GF-D8 (cell line): ENCODE results near the gene FGFBP1.

ENCODE experiments used
- DNase-seq: peaks from one replicate; lab custom pipeline; 2025; lab: John Stamatoyannopoulos, UW

FGFBP1 gene

DNA sequence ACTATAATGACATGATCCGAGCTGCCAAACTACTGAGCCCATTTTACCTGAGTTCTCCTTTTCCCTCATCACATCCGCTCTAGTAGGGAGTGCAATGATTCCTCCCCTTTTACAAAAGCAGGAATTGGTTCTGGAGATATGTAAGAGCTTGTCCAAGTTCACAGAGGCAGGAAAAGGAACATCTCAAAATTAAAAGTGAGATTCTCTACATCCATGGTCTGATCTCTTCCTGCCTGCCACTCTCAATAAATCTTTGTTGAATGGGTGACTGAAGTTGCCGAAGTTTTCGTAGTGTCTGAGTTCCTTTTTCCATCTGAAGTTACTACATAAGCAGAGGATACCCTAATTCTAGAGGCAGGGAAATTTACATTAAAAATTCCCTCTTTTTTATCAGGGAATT is at the start of gene FGFBP1:
TSS of gene FGFBP1 (minus strand) at position 101 of the 400 bp plus-strand sequence. CDS start 2,108 bp downstream, outside the sequence.
- no peak for DNase-seq

DNA sequence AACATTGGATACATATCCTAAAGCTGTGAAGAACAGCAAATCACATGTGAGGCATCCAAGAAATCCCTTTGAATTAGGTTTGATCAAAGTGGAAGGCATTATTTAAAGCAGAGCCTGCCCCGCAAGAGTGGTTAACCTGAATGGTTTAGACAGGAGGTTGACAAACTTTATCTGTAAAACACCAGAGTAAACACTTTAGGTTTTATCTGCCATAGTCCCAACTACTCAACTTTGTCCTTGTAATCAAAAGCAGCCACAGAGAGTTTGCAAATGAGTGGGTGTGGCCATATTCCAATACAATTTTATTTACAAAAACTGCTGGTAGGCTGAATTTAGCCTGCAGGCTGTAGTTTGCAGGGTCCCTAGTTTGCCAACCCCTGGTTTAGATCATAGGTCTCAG is 49.7 kb upstream of the FGFBP1 start:
- DNase-seq, result no peak

DNA sequence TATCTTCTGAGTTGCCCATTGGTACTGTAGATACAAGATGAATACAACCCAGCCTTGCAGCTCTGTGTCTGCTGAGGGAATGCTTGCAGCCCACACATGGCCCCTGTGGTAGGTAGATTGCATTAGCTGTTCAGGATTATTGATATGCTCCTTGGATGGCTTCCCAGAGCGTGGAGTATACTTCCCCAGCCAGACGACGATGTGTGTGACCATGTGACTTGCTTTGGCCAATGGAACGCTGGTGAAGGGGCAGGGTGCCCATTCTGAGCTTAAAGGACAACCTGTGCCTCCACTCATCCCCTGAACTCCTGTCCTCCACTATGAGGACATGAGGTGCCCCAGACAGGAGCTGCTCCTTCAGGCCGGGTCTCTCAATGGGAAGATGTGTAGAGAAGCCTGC is 48.4 kb upstream of the FGFBP1 start:
- DNase-seq, result no peak

DNA sequence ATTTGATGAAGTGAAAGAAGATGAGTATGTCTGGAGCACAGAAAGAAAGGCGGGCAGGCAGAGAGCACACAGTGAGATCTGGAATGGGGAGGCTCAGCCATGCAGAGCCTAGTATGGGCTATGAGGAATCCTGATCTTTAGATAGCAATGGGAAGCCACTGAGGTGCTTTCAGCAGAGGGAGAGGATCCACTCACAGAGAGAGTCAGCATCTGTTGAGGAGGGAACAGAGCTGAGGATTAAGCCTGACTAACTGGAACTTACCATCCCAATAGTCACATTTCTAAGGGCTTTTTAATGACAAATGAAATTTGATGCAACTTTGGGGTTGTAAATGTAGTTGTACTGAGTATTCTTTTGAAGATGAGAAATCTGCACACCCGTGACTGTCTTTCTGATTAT is 45.1 kb upstream of the FGFBP1 start:
- DNase-seq, result no peak

DNA sequence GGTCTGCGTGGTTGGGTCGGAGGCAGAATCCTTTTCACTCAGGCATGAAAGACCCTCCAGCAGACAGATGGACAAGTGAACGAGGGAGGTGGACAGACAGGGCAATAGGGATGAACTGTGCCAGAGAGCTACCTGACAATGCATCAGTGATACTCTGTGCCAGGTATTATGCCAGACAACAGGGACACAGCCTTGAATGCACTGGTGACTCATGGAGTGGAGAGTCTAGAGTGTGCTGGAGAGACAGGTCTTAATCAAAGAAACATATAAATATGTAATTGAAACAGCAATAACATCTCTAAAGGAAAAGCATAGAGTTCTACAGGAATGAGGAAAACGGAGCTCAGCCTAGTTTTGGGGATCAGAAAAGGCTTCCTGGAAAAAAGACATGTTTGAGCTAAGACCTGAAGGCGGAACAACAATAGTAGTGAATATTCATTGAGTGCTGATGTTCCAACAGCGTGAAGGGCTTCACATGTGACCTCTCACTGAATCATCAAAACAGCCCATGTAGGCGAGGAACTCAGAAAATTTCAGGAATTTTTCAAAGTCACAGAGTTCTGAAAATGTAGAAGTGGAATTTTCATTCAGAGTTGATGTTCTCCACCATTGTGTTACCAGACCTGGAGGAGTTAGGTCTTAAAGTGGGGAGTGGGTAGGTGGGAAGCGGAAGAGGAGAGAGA is 44.4 kb upstream of the FGFBP1 start:
- DNase-seq, result no peak

DNA sequence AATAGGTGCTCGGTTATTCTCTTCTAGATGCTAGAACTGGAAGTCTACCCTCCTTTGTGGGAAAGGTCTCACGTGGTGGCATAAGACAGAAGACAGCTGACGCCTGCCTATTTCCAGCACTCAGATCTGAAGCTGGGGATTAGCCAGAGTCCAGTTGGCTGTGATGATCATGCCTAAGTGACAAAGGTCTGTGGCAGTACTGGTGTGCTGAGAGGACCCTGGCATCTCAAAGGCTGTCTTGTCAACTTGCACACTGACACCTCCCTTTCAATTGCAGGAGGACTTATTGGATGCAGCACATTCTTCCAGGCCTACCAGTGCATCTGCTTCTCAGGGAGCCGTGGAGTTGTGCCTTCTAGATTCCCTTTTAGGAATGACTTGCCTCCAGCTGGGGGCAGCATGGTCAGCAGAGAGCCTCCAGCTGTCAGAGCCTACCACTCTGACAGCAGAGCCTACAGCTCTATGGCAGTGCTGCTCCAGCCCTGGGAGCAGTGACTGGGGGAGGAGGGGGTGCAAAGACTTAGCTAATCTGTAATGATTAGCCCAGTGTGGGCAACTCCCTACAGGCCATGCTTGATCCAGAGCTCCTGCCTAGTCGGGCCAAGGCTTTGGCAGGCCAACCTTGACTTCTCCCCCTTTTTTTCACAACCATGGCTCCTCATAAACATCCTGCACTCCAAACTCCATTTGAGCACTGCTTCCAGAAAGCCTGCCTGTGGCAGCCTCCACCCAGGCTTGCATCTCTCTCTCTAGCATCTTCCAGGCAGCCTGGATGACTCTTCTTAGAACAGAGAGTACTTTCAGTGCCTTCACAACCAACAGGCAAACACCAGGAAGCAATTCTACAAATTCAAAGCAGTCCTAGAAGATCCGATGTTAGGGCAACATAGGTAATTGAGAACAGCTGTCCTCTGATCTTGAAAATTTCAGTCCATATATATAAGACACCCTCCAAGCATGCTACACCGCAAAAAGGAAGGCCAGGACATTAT is 38.2 kb upstream of the FGFBP1 start:
- DNase-seq, result no peak

DNA sequence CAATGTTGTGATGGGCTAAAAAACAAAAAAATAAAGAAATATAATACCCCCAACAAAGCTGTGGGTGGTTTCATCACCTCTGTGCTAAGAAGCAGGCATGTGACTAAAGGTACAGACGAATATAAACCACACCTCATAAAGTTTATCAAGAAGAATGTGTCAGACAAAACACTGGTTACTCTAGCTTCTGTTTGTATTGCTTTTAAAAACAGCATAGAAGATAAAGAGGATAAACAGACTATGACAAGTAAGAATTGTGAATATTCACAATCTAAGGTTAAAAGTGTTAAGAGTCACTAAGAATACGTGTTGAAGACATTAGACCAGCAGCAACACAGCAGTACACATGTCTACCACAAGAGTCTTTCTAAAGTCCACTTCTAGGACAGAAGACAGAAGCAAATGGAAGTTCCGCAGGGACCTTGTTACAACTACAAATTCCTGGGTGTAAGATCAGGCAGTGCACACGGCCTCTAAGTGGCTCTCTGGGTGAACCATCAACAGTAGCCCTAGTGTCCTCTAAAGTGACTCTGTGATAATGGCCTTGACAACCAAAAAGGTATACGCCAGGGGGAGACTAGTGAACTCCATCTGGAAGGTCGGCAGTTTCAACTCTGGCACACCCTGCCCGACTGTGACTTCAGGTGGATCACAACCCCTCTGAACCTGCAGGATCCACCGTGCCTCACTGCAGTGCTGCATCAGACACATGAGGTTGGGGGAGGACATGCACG is 32.7 kb upstream of the FGFBP1 start:
- no peak for DNase-seq

DNA sequence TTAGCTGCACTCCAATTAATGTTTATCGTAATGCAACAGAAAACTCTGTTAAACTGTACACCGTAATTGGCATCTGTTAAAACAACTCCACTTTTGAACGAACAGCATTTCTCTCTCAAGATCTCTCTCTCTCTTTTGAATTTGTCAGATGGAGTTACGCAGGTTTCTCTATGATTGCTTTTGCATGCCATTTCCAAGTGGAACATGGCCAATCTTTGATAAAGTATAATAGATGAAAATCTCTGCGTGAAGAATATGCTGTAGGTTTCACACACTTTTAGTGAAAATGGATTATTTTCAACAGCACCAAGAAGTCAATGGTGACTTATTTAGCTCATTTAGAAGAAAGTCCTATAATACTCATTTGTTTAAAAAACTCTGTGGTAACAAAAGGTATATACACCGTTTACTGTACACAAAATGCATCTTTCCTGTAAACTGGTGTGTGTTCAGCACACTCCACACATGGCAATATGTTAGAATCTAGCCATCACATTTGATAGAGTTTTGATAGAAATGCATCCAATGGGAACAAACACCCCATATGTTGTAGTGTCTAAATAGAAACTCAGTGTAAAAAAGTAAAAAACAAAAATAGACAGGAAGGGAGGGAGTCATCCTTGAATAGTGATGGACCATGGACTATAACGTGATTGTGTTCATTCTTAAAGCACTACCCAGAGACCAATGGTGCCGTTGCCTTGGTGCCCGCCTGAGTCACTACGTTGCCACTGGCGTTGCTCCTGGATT is 30.2 kb upstream of the FGFBP1 start:
- DNase-seq, result no peak

DNA sequence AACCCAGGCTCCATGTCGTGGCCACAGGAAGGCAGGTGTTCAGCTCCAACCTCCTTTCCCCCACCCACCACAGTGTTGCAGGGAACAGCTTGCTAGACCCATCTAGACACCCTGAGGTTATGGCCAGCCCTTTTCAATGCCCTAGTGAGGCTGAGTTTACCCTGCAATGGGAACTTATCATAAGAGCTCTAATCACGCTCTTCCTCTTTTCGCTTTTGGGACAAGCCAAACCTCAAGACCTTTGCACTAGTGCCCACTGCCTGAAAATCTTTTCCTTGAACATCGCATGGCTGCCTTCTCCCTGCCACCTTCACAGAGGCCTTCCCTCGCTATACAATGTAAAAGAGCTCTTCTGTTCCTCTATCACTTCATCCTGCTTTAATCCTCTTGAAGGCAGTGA is 26.8 kb upstream of the FGFBP1 start:
- no peak for DNase-seq

DNA sequence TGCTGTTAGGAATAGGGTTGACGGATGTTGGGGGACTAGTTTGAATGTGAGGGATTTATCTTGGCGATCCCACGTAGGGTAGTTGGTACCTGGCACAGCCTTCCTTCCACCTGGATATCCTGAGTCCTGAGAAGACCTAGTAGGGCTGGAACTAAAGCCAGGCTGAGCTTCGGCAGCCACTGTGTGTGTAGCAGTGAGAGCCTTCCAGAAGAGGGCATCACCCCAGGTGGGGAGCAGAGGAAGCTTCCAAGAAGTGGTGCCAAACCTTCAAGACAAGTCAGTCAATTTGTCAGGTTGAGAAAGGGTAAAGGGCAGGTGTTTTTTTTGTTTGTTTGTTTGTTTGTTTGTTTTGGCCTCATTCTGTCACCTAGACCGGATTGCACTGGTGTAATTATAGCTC is 25.6 kb upstream of the FGFBP1 start:
- no peak for DNase-seq

DNA sequence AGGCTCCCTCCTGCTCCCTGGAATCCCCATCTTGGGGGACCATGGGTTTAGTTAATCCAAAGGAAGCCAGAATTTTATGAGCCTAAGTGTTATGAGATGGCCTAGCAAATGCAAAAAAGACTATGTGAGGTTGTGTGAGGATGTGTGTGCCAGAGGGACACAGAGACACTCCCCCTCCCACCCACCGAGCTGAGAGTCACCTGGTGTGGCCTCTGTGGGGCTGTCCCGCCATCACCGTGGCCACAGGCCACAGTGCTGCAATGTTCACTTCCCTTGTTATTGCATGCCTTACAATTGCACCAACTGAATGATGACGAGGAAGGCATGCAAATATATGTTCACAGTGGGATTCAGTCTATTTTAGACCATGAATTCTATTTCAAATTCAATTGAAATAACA is 25.0 kb upstream of the FGFBP1 start:
- DNase-seq, result no peak

DNA sequence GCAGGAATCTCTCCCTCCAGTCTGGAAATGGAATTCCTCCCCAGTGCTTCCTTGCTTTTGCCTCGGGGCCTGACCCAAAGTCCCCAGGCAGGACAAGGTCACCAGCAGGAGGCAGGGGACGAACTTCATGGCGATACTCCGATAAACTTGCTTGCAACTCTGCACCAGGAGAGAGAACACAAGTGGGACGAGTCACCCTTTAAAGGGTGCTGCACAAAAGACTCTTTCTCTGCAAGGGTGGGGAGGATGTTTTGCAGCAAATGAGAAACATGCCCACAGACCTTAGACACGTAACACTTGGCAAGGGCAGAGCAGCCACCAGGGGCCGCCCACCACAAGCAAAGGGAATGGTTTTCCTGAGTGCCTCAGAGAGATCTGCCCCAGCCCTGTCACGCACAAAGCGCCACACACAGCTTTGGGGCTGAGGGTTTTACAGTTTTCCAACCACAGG is 24.5 kb upstream of the FGFBP1 start, which contains the start of gene FGFBP2:
TSS of gene FGFBP2 (minus strand) at position 175 of the 451 bp plus-strand sequence. CDS start at position 129, 46 bp downstream.
- DNase-seq, result peak; percentile 3

DNA sequence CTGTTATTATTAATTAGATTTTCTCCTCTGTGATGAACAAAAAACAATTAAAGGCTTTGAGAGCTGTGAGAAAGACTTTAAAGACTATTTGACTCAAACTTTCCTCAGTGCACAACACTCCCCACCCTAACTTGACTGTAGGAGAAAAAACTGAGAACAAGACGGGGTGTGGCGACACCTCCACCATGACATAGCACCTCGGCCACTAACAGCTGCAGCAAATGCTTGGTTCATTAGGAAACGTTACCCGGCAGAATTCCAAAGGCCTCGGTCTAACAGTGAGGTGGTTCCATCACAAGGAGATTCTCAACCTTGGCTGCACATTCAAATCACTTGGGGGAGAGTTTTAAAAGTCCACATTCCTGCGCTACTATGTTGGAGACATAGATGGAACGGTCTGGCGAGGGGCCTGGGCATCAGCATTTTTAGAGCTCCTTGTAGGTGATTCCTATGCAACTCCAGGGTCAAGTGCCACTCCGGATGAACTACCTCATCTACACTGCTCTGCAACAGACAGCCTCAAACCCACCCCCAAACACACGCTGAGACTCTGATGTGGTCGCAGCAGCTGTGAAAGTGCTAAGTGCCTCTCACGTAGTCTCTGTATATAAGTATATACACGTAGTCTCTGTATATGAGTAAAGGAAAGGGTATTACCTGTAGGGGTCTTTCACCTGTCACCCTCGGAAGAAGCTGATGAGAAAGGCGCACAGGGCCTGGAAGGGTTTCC is 23.4 kb upstream of the FGFBP1 start:
- DNase-seq, result no peak

DNA sequence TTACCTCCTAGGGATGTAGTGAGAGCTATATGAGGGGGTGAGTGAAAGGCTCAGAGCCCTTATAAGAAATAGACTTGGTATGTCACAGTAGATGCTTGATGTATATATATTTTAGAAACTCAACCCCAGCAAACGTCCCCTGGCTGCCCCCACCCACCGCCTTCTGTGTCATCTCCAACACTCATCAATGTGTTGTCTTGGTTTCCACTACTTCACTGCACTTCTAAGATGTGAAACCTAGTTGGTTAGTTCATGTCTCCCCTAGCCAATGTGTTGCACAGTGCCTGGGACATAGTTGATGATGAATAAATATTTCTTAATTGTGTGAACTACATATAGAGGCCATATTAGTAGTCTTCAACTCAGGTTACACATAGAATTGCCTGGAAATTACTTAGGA is 20.0 kb upstream of the FGFBP1 start:
- DNase-seq, result no peak

DNA sequence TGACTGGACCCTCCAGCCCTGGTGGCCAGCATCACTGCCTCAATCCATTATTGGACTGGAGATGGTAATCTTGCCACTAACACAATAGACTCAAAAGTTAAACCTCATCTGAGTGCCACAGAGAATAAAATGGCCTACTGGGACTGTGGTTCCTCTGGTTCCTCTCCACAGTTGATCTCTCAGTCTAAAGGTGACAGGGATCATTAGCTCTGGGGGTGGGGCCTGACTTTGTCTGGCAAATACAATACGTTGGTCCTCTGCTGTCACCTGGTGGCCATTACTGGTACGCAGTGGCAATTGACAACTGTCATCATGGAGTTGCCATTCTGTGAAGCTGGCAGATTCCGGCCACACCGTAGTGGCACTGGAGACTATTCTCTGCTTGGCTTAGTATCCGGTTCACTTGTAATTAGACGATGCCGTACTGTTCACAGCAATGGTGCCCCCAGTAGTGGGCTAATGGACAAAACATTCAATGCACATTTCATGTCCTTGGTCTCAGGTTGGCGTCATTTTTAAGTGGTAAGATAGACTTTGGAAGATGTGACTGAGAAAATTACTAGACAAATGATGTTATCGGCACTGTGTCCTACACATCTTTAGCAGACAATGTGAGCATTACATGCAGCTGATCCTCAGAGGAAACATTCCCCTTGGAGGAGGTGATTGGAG is 17.8 kb upstream of the FGFBP1 start:
- no peak for DNase-seq

DNA sequence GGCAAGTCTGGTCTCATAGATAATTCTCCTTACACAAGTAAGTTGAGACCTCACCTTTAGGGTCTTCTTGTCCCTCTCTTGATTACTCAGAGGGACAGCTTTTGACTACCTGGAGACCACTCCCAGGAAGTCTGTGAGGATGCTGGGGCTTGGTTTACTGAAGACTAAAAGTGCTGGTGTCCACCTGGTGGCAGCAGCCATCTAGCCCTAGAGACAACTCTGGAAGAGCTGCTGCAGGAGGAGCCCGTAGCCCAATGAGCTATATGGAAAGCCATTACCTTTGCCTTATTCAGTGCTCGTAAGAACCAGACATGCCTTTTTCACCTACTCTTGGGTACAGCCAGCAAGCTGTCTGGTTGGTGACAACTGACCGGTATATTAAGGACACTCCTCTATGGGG is 17.1 kb upstream of the FGFBP1 start:
- no peak for DNase-seq

DNA sequence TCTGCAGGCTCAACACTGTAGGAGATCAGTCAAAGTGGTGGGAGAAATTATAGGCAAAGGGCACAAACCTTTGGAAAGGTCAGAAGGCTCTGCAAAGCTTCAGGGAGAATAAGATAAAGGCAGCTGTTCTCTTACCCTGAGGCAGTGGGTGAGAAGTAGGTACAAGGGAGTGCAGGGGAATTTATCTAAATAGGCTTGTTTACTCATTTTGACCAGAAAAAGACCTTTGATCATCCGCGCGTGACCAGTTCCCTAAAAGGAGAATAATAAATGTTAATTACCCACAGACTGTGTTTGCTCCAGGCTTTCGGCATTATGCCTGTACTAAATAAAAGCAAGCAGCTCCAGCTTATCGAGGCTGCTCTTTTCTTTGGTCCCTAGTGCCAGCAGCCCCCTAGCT is 15.1 kb upstream of the FGFBP1 start:
- DNase-seq, result no peak

DNA sequence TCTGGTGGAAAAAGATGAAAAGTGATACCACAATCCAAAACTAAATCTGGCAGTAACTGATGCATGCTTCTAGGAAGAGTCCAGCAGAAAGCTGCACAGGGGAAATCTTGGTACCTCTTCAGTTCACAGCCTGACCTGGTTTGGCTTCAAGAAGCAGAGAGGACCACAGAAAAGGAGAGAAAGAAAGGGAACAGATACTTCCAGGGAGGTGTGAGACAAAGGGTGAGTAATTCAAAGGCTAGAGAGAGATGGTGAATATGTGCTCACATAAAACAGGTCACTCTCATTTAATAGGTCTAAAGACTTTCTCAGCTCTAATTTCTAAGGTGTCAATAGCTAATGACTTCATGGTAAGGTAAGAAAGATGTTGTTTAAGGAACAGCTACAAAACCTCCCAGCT is 13.2 kb upstream of the FGFBP1 start:
- DNase-seq, result no peak

DNA sequence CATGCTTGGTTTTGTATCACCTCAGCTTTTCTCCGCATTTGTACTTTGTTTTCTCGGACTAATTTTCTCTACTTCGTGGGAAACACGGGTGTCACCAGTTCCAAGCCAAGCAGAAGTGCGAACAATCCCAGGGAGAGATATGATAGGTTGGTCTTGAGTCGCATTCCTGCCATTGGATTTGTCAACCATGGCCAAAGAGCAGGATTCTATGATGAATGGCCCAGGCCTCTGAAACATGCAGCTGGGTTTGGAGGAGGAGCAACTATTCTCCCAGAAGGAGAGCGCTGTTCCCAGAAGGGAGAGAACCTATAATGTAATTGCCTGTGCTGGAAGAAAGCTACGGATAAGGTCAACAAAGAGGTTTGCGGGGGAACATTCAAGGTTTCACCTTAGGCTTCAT is 10.3 kb upstream of the FGFBP1 start:
- DNase-seq, result no peak

DNA sequence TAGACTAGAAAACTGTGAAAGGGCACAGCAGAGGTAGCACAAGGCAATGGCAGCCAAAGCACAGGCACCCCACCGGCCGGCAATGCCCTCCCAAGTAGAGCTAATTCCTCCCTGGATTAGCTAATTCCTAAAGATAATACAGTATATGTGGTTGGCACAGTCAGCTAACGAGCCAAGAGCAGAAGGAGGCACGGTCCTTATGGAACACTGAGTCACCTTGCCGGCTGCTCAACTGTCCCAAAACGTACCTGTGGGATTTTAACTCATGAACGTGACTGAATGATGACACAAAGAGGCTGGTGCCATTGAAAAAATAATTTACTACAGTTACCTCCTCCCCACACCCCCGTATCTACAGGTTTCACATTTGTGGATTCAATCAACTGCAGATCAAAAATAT is 9.1 kb upstream of the FGFBP1 start:
- no peak for DNase-seq
